Aorta (tissue), 5 donors: ENCODE results near the gene CPED1. TPM values are rescaled to one million over a fixed set of nuclear protein-coding genes. Genes with fewer than 3 reads are reported as not detected.

Experiments used
- ATAC-seq: fragments of 200-7000 bp; cut with Tn5 transposase; one replicate; pipeline ENCODE4 v1.9.1; 2022; ENCODE audit warnings: moderate library complexity; ENCODE audit not compliant: low FRiP score
- DNase-seq, 2 donors: peaks; one replicate each; pipeline ENCODE4 v3.0.0-alpha.2; 2020
- H3K27ac ChIP-seq, 2 donors: one replicate each; pipeline ENCODE4 v1.5.1; 2013; ENCODE audit warnings: low read length in 2 of 2, mild to moderate bottlenecking in 2 of 2, moderate library complexity in 2 of 2, control low read depth in 1 of 2, inconsistent platforms in 1 of 2, low read depth in 1 of 2
- H3K27me3 ChIP-seq, 2 donors: one replicate each; pipeline ENCODE4 v1.6.1; 2013; ENCODE audit warnings: control low read depth in 1 of 2, low read length in 1 of 2, mild to moderate bottlenecking in 1 of 2, moderate library complexity in 1 of 2; ENCODE audit not compliant: insufficient read depth in 2 of 2, control insufficient read depth in 1 of 2
- H3K36me3 ChIP-seq, 2 donors: one replicate each; pipeline ENCODE4 v1.6.1; 2013; ENCODE audit warnings: control low read depth in 1 of 2, low read length in 1 of 2, mild to moderate bottlenecking in 1 of 2; ENCODE audit not compliant: insufficient read depth in 2 of 2, control insufficient read depth in 1 of 2
- H3K4me1 ChIP-seq, 2 donors: one replicate each; pipeline ENCODE4 v1.6.1; 2013; ENCODE audit warnings: low read length in 2 of 2, control low read depth in 1 of 2, mild to moderate bottlenecking in 1 of 2, moderate library complexity in 1 of 2; ENCODE audit not compliant: insufficient read depth in 2 of 2, control insufficient read depth in 1 of 2
- H3K4me3 ChIP-seq, 2 donors: one replicate each; pipeline ENCODE4 v1.5.1; 2013; ENCODE audit warnings: low read length in 2 of 2, control low read depth in 1 of 2, mild to moderate bottlenecking in 1 of 2
- H3K9me3 ChIP-seq: one replicate; pipeline ENCODE4 v1.6.1; 2013; ENCODE audit warnings: mild to moderate bottlenecking, low read length; ENCODE audit not compliant: control insufficient read depth
- WGBS, 2 donors: extraction: QIAGEN DNeasy Blood & Tissue Kit; methylation state at CpG; one replicate each; pipeline ENCODE4 v1.1.7; 2013; 5-methylcytosine and 5-hydroxymethylcytosine counted together
- intact Hi-C, 2 donors: fragments of 100-400 bp; cut with DNase I; formaldehyde crosslinking; loops; one replicate each; pipeline versions ENCODE4 v1.14.2 to v1.15.0; 2022
- polyA plus RNA-seq, 2 donors: library from polyadenylated mRNA; stranded (reverse); fragments of 200-250 nt; gene quantifications; one replicate each; pipeline ENCODE4 v1.2.3, GENCODE V29; 2013
- total RNA-seq, 2 donors: library from RNA; stranded (reverse); fragmentation: NEBNext Ultra II Directional; extraction: Animal tissue kit (Norgen Biotek cat#: 25700); gene quantifications; one replicate each; pipeline ENCODE4 v1.2.1, GENCODE V29; 2021
- donor health status: healthy with polysubstance abuse.
- donor health status: Bipolar disorder and iron deficiency.
- donor health status: DM: no; HTN: no; CAD: no.
- donor health status: DM: no; HTN: no; CAD: no.
- donor health status: DM: yes; HTN: yes; CAD: no.

Gene CPED1
- total and polyA plus RNA-seq, 4 donors, result 35.3 to 201 (median 79.0) TPM

DNA sequence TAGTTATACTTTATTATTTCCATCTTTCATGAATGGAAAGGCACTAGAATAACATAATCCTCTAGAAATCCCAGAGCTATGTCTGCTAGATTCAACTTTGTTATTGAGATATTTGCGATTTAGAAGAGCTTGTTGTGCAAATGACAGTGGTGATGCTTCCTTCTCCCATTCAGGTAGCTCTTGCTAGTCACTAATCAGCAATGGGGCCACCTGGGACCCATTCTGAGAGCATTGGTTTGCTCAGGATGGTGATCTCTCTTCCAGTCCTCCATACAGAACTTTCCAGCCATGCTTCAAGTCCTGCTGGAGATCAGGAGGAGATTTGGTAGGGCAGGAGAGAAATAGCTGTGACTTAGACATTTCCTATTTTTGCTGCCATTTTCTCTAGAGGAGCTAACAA lies 274.5 kb downstream of the CPED1 start:
- peaks cover 0 to 2% of the 10 kb centered on the region in 2 donors for H3K4me1 ChIP-seq
- H3K9me3 ChIP-seq, result no peaks in the 10 kb centered on the region
- ATAC-seq (no peak), DNase-seq (no peak)
- WGBS, 2 donors, result 92 to 94% methylated on average over 1 of the region's 1 CpG
- H3K36me3 ChIP-seq, result peaks cover 4 to 6% of the 10 kb centered on the region in 2 donors
- H3K4me3 ChIP-seq, result no peak overlapping the region
- intact Hi-C loops, result no loop called here
- no peaks in the 10 kb centered on the region for H3K27me3 ChIP-seq
- no peak overlapping the region for H3K27ac ChIP-seq

DNA sequence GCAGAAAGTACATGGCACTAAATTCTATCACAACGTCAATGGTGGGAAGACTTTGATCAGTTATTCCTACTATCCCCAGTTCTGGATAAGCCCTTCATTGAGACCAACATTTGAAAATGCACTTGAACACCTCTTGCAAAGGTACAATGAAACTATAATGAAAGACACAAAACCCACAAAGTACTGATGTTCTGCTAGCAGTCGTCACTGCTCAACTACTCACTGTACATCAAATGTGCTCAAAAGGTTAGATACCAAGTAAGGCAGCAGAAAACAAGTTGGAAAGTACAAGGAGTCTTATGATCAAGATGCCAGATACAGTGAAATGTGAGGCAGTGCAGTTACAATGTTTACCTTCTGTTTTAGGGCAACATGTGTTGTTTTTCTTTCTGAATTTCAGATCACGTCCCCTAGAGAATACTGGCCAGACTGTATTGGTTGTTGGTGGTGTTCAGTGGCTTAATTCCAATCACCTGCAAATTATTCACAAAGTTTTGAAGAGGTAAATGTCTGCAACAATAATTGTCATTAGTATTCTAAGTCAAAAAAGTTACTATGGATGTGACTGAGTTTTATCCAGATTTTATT lies 277.9 kb downstream of the CPED1 start:
- no peaks in the 10 kb centered on the region for H3K27me3 ChIP-seq
- ATAC-seq, result no peak
- H3K4me3 ChIP-seq, result no peak overlapping the region
- H3K4me1 ChIP-seq, result peaks cover 0 to 2% of the 10 kb centered on the region in 2 donors
- no peak overlapping the region for H3K27ac ChIP-seq
- DNase-seq, result no peak
- intact Hi-C loops, result no loop called here
- 81 to 85% methylated on average over 3 of the region's 3 CpGs for WGBS, 2 donors
- no peaks in the 10 kb centered on the region for H3K9me3 ChIP-seq
- H3K36me3 ChIP-seq, result peaks cover 6 to 7% of the 10 kb centered on the region in 2 donors

DNA sequence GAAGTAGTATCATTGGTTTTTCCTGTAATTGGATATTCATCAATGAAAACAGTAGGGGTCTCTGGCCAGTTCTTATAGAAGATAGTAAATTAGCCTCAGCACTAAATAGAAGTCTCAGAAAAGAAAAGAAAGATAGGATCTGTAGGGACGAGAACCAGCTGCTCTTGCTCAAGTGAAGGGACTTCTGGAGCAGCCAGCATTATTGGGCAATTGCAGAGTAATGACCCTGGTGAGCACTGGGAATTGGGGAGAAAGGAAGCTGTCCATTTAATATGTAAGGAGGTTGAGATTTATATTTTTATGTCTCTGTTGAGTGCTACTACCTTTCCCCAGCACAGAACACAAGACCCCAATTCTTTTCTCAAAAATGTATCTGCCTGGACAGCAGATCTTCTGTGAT lies 279.1 kb downstream of the CPED1 start:
- intact Hi-C loops, result no loop called here

DNA sequence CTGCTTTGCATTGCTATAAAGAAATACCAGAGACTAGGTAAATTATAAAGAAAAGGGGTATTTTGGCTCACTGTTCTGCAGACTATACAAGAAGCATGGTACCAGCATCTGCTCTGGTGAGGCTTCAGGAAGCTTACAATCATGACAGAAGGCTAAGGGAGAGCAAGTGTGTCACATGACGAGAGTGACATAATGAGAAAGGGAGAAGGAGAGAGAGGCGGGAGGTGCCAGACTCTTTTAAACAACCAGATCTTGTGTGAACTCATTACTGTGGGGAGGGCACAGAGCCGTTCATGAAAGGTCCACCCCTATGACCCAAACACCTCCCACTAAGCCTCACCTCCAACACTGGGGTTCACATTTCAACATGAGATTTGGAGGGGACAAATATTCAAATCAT lies 281.3 kb downstream of the CPED1 start:
- intact Hi-C loops, result no loop called here
- 94 to 98% methylated on average over 3 of the region's 3 CpGs for WGBS, 2 donors
- Histone ChIP-seq H3K27me3 (no peaks in the 10 kb centered on the region), H3K27ac (no peak overlapping the region), H3K4me3 (no peak overlapping the region), H3K9me3 (no peaks in the 10 kb centered on the region), H3K4me1 (peaks cover 0 to 2% of the 10 kb centered on the region in 2 donors), H3K36me3 (peaks cover 9 to 10% of the 10 kb centered on the region in 2 donors)
- no peak for ATAC-seq
- no peak for DNase-seq

More for the DNA sequence above, 279.1 kb downstream of the CPED1 start:
- Histone ChIP-seq H3K9me3 (no peaks in the 10 kb centered on the region), H3K36me3 (peaks cover 7 to 9% of the 10 kb centered on the region in 2 donors), H3K27ac (no peak overlapping the region), H3K27me3 (no peaks in the 10 kb centered on the region), H3K4me1 (peaks cover 0 to 2% of the 10 kb centered on the region in 2 donors), H3K4me3 (no peak overlapping the region)
- 89 to 92% methylated on average over 1 of the region's 1 CpG for WGBS, 2 donors
- ATAC-seq (no peak), DNase-seq (no peak)

DNA sequence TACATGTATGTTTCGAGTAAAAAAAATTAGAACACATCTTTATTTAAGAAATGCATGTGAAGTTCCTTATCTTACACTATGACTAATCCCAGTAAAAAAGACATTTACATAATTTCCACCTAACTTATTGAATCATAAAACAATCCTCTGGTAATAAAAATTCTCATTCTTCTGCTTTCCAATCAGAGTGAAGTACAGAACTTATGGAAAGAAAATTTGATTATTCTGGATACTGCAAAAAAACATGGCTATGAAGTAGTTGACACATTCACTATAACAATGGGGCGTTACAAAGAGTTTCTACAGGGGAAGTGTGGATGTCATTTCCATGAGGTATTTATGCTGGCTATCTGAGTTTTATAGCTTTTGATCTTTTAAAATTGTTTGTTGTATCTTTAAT lies 282.6 kb downstream of the CPED1 start:
- DNase-seq (no peak), ATAC-seq (no peak)
- H3K36me3 ChIP-seq, result peaks cover 8 to 10% of the 10 kb centered on the region in 2 donors
- H3K4me1 ChIP-seq, result peaks cover 0 to 2% of the 10 kb centered on the region in 2 donors
- intact Hi-C loops, result no loop called here
- WGBS, 2 donors, result 96% methylated on average over 2 of the region's 2 CpGs
- H3K27ac ChIP-seq, result no peak overlapping the region
- no peaks in the 10 kb centered on the region for H3K27me3 ChIP-seq
- no peak overlapping the region for H3K4me3 ChIP-seq
- H3K9me3 ChIP-seq, result no peaks in the 10 kb centered on the region

DNA sequence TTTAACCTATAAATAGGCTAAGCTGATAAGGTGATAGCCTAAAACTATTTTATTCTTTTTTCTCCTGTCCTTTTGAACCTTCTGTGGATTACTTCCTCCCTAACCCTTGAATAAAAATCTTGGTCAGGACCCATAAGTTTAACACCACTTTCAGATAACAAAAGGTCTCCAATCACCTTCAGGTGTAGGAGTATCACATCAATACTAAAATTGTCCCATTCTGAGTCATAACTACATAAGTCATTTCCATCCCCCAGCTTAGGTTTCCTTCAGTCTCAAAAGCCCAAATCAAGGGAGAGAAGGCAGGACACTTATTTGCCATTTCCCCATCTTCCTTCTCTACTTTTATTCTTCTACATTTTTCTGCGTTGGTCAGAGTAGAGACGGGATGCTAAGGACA lies 283.4 kb downstream of the CPED1 start:
- no peak overlapping the region for H3K27ac ChIP-seq
- no peaks in the 10 kb centered on the region for H3K9me3 ChIP-seq
- intact Hi-C loops, result no loop called here
- peaks cover 4 to 6% of the 10 kb centered on the region in 2 donors for H3K36me3 ChIP-seq
- no peaks in the 10 kb centered on the region for H3K27me3 ChIP-seq
- ATAC-seq, result no peak
- H3K4me3 ChIP-seq, result no peak overlapping the region
- no peak for DNase-seq
- 91 to 98% methylated on average over 2 of the region's 2 CpGs for WGBS, 2 donors
- peaks cover 0 to 2% of the 10 kb centered on the region in 2 donors for H3K4me1 ChIP-seq

DNA sequence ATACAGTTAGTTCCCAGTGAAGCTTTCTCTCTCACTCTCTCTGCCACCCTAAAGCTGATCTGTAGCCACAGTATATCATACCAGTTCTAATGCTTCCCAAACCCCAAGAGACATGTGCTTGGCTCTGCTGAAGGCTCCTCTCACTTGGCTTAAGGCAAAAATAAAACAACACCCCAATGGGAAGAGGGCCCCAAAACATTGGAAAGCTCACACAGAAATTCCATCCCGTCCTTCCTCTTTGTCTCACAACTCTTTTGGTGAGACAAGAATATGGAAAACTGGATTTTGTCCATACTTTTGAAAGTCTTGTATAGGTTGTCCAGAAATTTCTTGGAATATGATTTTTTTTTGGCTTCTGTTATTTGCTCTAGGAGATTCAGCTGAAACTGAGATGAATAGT lies 284.2 kb downstream of the CPED1 start:
- no peak overlapping the region for H3K4me3 ChIP-seq
- H3K36me3 ChIP-seq, result peaks cover 4 to 6% of the 10 kb centered on the region in 2 donors
- peaks cover 0 to 1% of the 10 kb centered on the region in 2 donors for H3K4me1 ChIP-seq
- no peak for ATAC-seq
- intact Hi-C loops, result no loop called here
- H3K9me3 ChIP-seq, result no peaks in the 10 kb centered on the region
- 96 to 97% methylated on average over 1 of the region's 1 CpG for WGBS, 2 donors
- no peaks in the 10 kb centered on the region for H3K27me3 ChIP-seq
- DNase-seq, result no peak
- H3K27ac ChIP-seq, result no peak overlapping the region

DNA sequence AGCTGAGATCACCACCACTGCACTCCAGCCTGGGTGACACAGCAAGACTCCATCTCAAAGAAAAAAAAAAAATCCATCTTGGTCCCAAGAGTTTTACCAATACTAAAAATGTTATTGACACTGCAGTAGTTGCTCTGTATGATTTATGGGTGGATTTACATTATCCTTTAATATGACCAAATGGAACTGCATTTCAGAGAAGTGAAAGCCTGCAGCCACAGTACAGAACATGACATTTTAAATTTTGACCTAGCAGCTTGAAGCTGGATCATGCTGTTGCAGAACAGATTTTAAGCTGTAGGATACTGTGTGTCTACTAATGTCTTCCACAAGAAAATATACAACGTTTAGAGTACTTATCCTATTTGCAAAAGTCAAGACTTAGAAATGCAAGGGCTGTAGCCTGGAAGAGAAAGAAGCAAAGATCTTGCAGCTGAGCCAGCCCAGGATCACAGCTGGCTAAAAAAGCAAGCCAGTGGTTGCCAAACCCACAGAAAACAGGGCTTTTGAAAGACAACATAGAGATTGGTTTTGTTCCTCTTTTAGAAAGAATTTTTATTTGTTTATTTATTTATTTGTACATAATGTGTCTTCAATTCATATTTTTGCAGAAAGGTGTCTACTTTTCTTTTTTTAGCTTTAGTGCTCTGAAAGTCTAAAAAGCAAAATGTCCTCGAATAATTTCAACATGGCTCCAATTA lies 285.1 kb downstream of the CPED1 start:
- H3K4me3 ChIP-seq, result no peak overlapping the region
- peaks cover 2 to 4% of the 10 kb centered on the region in 2 donors for H3K36me3 ChIP-seq
- no peaks in the 10 kb centered on the region for H3K9me3 ChIP-seq
- no peaks in the 10 kb centered on the region for H3K27me3 ChIP-seq
- no peak overlapping the region for H3K27ac ChIP-seq
- DNase-seq (no peak), ATAC-seq (no peak)
- intact Hi-C loops, result no loop called here
- 71% methylated on average over 2 of the region's 2 CpGs for WGBS, 2 donors
- peaks cover 0 to 2% of the 10 kb centered on the region in 2 donors for H3K4me1 ChIP-seq

DNA sequence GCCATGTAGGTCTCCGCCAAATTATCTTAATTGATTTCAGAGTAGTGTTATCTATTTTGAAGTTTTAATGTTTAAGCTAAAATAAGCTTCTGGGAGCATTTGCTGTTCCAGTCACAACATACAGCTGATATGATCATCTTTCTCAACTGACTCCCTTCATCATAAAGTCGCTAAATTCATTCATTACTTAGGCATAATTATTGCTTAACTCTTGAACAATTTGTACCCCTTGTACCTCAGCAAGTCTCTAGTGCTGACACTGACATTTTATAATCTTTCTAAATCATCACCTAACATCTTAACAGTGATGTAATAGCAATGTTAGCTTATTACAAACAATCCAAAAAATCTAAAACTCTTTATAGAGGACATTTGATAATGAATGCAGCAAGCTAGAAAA lies 286.0 kb downstream of the CPED1 start:
- DNase-seq (no peak), ATAC-seq (no peak)
- Histone ChIP-seq H3K9me3 (no peaks in the 10 kb centered on the region), H3K4me3 (no peak overlapping the region), H3K27ac (no peak overlapping the region), H3K4me1 (peaks cover 0 to 2% of the 10 kb centered on the region in 2 donors), H3K36me3 (peaks cover 2 to 4% of the 10 kb centered on the region in 2 donors), H3K27me3 (no peaks in the 10 kb centered on the region)
- intact Hi-C loops, result no loop called here
- WGBS, 2 donors, result 85 to 88% methylated on average over 2 of the region's 2 CpGs
